Rectal smooth muscle tissue (tissue), 1 donor: ENCODE measurements around the gene DCX.

Source experiments
- H3K27ac ChIP-seq: one replicate; pipeline ENCODE4 v1.7.0; 2013; ENCODE audit warnings: low read depth, low read length, inconsistent platforms
- H3K27me3 ChIP-seq: one replicate; pipeline ENCODE4 v1.7.0; 2013; ENCODE audit warnings: low read length; ENCODE audit not compliant: control insufficient read depth, insufficient read depth
- H3K36me3 ChIP-seq: one replicate; pipeline ENCODE4 v1.7.0; 2013; ENCODE audit warnings: low read length; ENCODE audit not compliant: control insufficient read depth, insufficient read depth
- H3K4me1 ChIP-seq: one replicate; pipeline ENCODE4 v1.7.0; 2013; ENCODE audit warnings: low read length; ENCODE audit not compliant: control insufficient read depth, insufficient read depth
- H3K4me3 ChIP-seq: one replicate; pipeline ENCODE4 v1.7.0; 2013; ENCODE audit warnings: low read length
- H3K9ac ChIP-seq: one replicate; pipeline ENCODE4 v1.7.0; 2013; ENCODE audit warnings: low read length

The DCX gene

GRCh38 chrX:111402344-111402743 is 9.6 kb downstream of the DCX start:
- Histone ChIP-seq H3K27me3 (peaks cover 4% of the 10 kb centered on the region), H3K9ac (no peak overlapping the region), H3K4me1 (no peaks in the 10 kb centered on the region), H3K27ac (no peak overlapping the region), H3K36me3 (no peaks in the 10 kb centered on the region), H3K4me3 (no peak overlapping the region)

GRCh38 chrX:111395149-111395548 is 16.8 kb downstream of the DCX start:
- H3K4me3 ChIP-seq: no peak overlapping the region
- no peak overlapping the region for H3K27ac ChIP-seq
- H3K27me3 ChIP-seq: peaks cover 2% of the 10 kb centered on the region
- no peak overlapping the region for H3K9ac ChIP-seq
- no peaks in the 10 kb centered on the region for H3K4me1 ChIP-seq
- H3K36me3 ChIP-seq: no peaks in the 10 kb centered on the region

- H3K4me3 ChIP-seq: no peak overlapping the region
- H3K4me1 ChIP-seq: no peaks in the 10 kb centered on the region
- no peak overlapping the region for H3K9ac ChIP-seq
- H3K36me3 ChIP-seq: no peaks in the 10 kb centered on the region
- H3K27me3 ChIP-seq: peaks cover 2% of the 10 kb centered on the region
- H3K27ac ChIP-seq: no peak overlapping the region
Measured at GRCh38 chrX:111394569-111394968, 17.4 kb downstream of the DCX start.

- Histone ChIP-seq H3K4me1 (no peaks in the 10 kb centered on the region), H3K36me3 (no peaks in the 10 kb centered on the region), H3K27ac (no peak overlapping the region), H3K27me3 (peaks cover 1% of the 10 kb centered on the region), H3K9ac (no peak overlapping the region), H3K4me3 (no peak overlapping the region)
Measured at GRCh38 chrX:111387470-111388070, 24.4 kb downstream of the DCX start.

GRCh38 chrX:111386615-111387233 is 25.3 kb downstream of the DCX start:
- H3K27me3 ChIP-seq: no peaks in the 10 kb centered on the region
- H3K36me3 ChIP-seq: no peaks in the 10 kb centered on the region
- H3K9ac ChIP-seq: no peak overlapping the region
- H3K4me1 ChIP-seq: no peaks in the 10 kb centered on the region
- no peak overlapping the region for H3K4me3 ChIP-seq
- no peak overlapping the region for H3K27ac ChIP-seq

GRCh38 chrX:111386077-111386476 is 25.9 kb downstream of the DCX start:
- Histone ChIP-seq H3K4me1 (no peaks in the 10 kb centered on the region), H3K9ac (no peak overlapping the region), H3K27ac (no peak overlapping the region), H3K36me3 (no peaks in the 10 kb centered on the region), H3K4me3 (no peak overlapping the region), H3K27me3 (no peaks in the 10 kb centered on the region)

- H3K36me3 ChIP-seq: no peaks in the 10 kb centered on the region
- no peak overlapping the region for H3K27ac ChIP-seq
- no peaks in the 10 kb centered on the region for H3K27me3 ChIP-seq
- H3K4me1 ChIP-seq: no peaks in the 10 kb centered on the region
- H3K9ac ChIP-seq: no peak overlapping the region
- H3K4me3 ChIP-seq: no peak overlapping the region
Measured at GRCh38 chrX:111382277-111382676, 29.7 kb downstream of the DCX start.

GRCh38 chrX:111376897-111377578 is 35.0 kb downstream of the DCX start:
- no peaks in the 10 kb centered on the region for H3K27me3 ChIP-seq
- no peak overlapping the region for H3K4me3 ChIP-seq
- H3K4me1 ChIP-seq: no peaks in the 10 kb centered on the region
- H3K36me3 ChIP-seq: no peaks in the 10 kb centered on the region
- no peak overlapping the region for H3K9ac ChIP-seq
- H3K27ac ChIP-seq: no peak overlapping the region

- no peaks in the 10 kb centered on the region for H3K27me3 ChIP-seq
- no peak overlapping the region for H3K4me3 ChIP-seq
- no peak overlapping the region for H3K27ac ChIP-seq
- H3K4me1 ChIP-seq: no peaks in the 10 kb centered on the region
- no peaks in the 10 kb centered on the region for H3K36me3 ChIP-seq
- no peak overlapping the region for H3K9ac ChIP-seq
Measured at GRCh38 chrX:111376486-111376885, 35.5 kb downstream of the DCX start.

GRCh38 chrX:111375747-111376146 is 36.2 kb downstream of the DCX start:
- H3K27ac ChIP-seq: no peak overlapping the region
- no peaks in the 10 kb centered on the region for H3K4me1 ChIP-seq
- no peak overlapping the region for H3K4me3 ChIP-seq
- H3K27me3 ChIP-seq: no peaks in the 10 kb centered on the region
- no peaks in the 10 kb centered on the region for H3K36me3 ChIP-seq
- no peak overlapping the region for H3K9ac ChIP-seq

- Histone ChIP-seq H3K27ac (no peak overlapping the region), H3K9ac (no peak overlapping the region), H3K27me3 (no peaks in the 10 kb centered on the region), H3K4me1 (no peaks in the 10 kb centered on the region), H3K4me3 (no peak overlapping the region), H3K36me3 (no peaks in the 10 kb centered on the region)
Measured at GRCh38 chrX:111372086-111372485, 39.9 kb downstream of the DCX start.

GRCh38 chrX:111365770-111366325 is 46.1 kb downstream of the DCX start:
- no peaks in the 10 kb centered on the region for H3K36me3 ChIP-seq
- no peaks in the 10 kb centered on the region for H3K4me1 ChIP-seq
- no peak overlapping the region for H3K9ac ChIP-seq
- no peak overlapping the region for H3K4me3 ChIP-seq
- peaks cover 3% of the 10 kb centered on the region for H3K27me3 ChIP-seq
- no peak overlapping the region for H3K27ac ChIP-seq
